Measurements from ENCODE around the gene TUBGCP4.
"Not testable (repeated sequence)": the region's sequence is repeated elsewhere in the genome, so short reads cannot be mapped to it uniquely, and the experiment has no call there.

The TUBGCP4 gene, protein sequence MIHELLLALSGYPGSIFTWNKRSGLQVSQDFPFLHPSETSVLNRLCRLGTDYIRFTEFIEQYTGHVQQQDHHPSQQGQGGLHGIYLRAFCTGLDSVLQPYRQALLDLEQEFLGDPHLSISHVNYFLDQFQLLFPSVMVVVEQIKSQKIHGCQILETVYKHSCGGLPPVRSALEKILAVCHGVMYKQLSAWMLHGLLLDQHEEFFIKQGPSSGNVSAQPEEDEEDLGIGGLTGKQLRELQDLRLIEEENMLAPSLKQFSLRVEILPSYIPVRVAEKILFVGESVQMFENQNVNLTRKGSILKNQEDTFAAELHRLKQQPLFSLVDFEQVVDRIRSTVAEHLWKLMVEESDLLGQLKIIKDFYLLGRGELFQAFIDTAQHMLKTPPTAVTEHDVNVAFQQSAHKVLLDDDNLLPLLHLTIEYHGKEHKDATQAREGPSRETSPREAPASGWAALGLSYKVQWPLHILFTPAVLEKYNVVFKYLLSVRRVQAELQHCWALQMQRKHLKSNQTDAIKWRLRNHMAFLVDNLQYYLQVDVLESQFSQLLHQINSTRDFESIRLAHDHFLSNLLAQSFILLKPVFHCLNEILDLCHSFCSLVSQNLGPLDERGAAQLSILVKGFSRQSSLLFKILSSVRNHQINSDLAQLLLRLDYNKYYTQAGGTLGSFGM

GRCh38 chr15:43370975-43371974 lies at the start of gene TUBGCP4, which contains the start of gene ZSCAN29:
TSS of gene TUBGCP4 (plus strand) at chr15:43371101. CDS start at chr15:43371355, 254 bp downstream.
TSS of gene ZSCAN29 (minus strand) at chr15:43371043. CDS start at chr15:43369913, 1,130 bp downstream.
- DNase-seq = peak; percentile 55 to 78

- DNase-seq = no peak
These were observed 45.7 kb upstream of the TUBGCP4 start for GRCh38 chr15:43325039-43325684.

DNA sequence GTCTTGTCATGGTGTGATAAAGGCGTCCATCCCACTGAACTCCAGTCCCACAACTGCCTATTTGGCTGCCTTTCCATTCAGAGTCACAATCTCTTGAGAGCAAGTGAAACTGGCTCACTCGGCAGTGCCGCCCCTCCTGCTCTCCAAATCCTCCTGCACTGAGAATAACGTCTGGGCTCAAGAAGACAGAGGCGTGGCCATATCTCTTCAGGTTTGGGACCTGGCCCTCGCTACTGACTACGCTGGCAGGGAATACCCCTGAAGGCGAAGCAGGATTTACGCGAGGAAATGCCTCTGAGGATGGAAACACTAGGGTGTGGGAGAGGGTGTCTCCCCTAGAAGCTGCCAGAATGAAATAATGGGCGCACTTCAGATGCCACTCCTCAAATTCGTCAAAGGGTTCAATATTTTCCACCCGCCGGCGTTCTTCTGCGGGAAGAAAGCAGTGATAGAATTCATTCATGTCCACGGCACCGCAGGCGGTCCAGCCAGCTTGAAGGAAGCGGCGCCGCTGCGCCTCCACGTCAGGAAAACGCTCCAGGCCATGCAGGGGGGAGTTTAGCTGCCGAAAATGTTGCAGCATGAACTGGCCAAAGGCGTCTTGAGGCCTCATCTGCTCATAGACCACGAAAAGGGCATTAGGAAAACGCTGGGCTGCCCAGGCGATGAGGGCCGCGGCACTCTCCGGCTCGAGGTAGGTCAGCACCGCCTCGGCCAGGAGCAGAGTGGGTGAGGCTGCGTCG lies 41.5 kb upstream of the TUBGCP4 start:
- no peak for DNase-seq

- peak; percentile 74 to 80 for DNase-seq
These were observed 40.7 kb upstream of the TUBGCP4 start, which contains the start of gene LCMT2 for GRCh38 chr15:43329960-43330779. TSS of gene LCMT2 (minus strand) at chr15:43330573. CDS start at chr15:43330489, 84 bp downstream.

GRCh38 chr15:43330780-43331087 lies 40.2 kb upstream of the TUBGCP4 start:
- DNase-seq = no peak

GRCh38 chr15:43346305-43346704 lies 24.6 kb upstream of the TUBGCP4 start:
- no peak for DNase-seq

- DNase-seq = no peak
These were observed 23.8 kb upstream of the TUBGCP4 start for GRCh38 chr15:43347114-43347513.

- DNase-seq = no peak
These were observed 18.1 kb upstream of the TUBGCP4 start for GRCh38 chr15:43352693-43353382.

DNA sequence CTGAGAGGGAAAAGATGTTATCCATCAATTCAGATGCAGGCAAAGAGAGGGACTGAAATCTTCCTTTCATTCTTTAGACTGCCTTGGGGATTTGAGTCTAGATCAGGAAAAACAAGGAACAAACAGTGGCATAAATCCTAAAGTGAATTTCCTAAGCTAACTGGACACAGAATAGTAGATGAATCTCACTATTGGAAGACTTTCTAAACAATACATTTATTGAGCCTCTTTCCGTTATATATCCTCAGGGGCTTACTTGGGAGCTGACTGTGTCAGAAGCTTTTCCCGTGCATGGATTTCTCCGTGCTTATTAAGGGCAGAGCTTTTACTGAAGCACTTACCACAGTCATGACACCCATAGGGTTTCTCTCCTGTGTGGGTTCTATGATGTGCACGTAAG lies 10.1 kb upstream of the TUBGCP4 start:
- no peak for DNase-seq

DNA sequence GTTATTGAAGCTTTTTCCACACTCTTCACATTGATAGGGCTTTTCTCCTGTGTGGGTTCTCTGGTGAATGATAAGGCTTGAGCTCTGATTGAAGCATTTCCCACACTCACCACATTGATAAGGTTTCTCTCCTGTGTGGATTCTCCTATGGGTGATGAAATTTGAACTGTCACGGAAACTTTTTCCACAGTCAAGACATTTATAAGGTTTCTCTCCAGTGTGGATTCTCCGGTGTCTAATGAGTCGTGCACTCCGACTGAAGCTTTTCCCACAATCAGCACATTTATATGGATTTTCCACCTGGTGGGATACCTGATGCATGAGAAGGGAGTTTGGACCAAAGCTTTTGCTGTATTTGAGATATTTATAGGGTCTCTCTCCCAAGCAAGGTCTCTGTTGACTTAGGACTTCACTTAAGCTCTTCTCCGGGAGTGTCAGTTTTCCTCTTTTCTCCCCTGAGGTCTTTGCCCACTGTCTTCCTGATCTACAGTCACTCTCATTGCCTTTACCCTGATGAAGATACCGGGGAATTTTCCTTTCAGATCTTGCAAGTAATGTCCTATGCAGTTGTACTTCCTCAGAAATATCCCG lies 9.5 kb upstream of the TUBGCP4 start:
- DNase-seq = no peak

GRCh38 chr15:43370310-43370974 lies 459 bp upstream of the TUBGCP4 start:
- no peak for DNase-seq

- peak; percentile 1 to 4 for DNase-seq
These were observed 5.3 kb downstream of the TUBGCP4 start for GRCh38 chr15:43376017-43376705.

- no peak for DNase-seq
These were observed 7.7 kb downstream of the TUBGCP4 start for GRCh38 chr15:43378601-43379000.

DNA sequence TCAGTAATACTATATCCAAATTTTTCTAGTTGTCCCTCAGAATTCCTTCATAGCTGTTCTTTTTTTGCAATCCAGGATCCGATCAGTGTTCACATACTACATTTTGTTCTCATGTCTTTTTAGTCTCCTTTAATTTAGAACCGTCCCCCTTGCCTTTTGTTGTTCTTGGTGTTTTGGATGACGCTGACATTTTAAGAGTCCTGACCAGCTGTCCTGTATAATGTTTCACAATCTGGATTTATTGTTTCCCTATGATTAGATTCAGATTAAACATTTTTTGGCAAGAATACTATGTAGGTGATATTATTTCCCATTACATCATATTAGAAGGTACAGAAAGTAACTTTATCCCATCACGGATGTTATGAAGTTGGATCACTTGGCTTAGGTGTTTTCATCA lies 11.4 kb downstream of the TUBGCP4 start:
- DNase-seq = no peak

- DNase-seq = no peak
These were observed 12.2 kb downstream of the TUBGCP4 start for GRCh38 chr15:43383070-43383469.

- DNase-seq = no peak
These were observed 19.8 kb downstream of the TUBGCP4 start for GRCh38 chr15:43390723-43391122.

DNA sequence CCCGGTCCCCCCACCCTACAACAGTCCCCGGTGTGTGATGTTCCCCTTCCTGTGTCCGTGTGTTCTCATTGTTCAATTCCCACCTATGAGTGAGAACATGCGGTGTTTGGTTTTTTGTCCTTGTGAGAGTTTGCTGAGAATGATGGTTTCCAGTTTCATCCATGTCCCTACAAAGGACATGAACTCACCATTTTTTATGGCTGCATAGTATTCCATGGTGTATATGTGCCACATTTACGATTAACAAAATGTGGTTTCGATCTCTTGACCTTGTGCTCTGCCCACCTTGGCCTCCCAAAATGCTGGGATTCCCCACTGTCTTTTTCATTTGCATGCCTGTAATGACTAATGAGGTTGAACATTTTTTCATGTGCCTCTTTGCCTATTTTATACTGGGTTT lies 22.7 kb downstream of the TUBGCP4 start:
- DNase-seq = not testable (repeated sequence)

DNA sequence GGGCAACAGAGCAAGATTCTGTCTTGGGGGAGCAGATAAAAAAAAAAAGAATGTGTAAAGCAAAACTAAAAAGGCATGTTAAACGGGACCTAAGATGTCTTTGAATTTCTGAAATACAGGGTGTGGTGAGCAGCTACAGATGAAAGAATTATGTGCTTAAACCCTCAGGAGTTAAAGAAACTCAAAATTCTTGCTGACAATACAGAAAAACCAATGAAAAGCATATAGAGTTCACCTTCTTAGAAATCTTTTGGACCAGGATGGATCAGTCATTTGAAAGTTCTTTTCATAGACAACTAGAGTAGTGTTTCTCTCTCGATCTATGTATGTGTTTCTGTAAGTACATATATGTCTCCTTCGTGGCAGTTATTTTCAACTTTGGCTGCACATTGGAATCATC lies 31.4 kb downstream of the TUBGCP4 start:
- DNase-seq = no peak

GRCh38 chr15:43403616-43404015 lies 32.7 kb downstream of the TUBGCP4 start:
- DNase-seq = no peak
